ENCODE data around the gene AIFM3. TPM values are rescaled to one million over a fixed set of nuclear protein-coding genes. Genes with fewer than 3 reads are reported as not detected.
"Not testable (repeated sequence)": the region's sequence is repeated elsewhere in the genome, so short reads cannot be mapped to it uniquely, and the experiment has no call there.

The AIFM3 gene
- total RNA-seq, 1 donor from 2014 or later: not detected

- not testable (repeated sequence) for DNase-seq (ENCODE audit: low read depth in 2 of 2)
Measured at GRCh38 chr22:20942203-20942902, 24.7 kb upstream of the AIFM3 start.

GRCh38 chr22:20943104-20943933, 23.7 kb upstream of the AIFM3 start:
- DNase-seq (ENCODE audit: low read depth in 2 of 2): no peak

GRCh38 chr22:20944042-20944441, 23.0 kb upstream of the AIFM3 start:
- no peak for DNase-seq (ENCODE audit: low read depth in 2 of 2)

- DNase-seq (ENCODE audit: low read depth in 2 of 2): no peak
Measured at GRCh38 chr22:20945578-20945934, 21.5 kb upstream of the AIFM3 start.

- DNase-seq (ENCODE audit: low read depth in 2 of 2): peak; percentile 71 to 78
Measured at GRCh38 chr22:20946080-20946986, 20.7 kb upstream of the AIFM3 start.

- no peak for DNase-seq (ENCODE audit: low read depth in 2 of 2)
Measured at GRCh38 chr22:20946991-20947390, 20.1 kb upstream of the AIFM3 start.

- no peak for DNase-seq (ENCODE audit: low read depth in 2 of 2)
Measured at GRCh38 chr22:20948450-20948849, 18.6 kb upstream of the AIFM3 start.

GRCh38 chr22:20948989-20949388, 18.1 kb upstream of the AIFM3 start:
- DNase-seq (ENCODE audit: low read depth in 2 of 2): no peak

GRCh38 chr22:20949698-20950183, 17.3 kb upstream of the AIFM3 start:
- DNase-seq (ENCODE audit: low read depth in 2 of 2): no peak

GRCh38 chr22:20951151-20951931, 15.7 kb upstream of the AIFM3 start:
- DNase-seq (ENCODE audit: low read depth in 2 of 2): no peak

GRCh38 chr22:20951932-20952380, 15.1 kb upstream of the AIFM3 start:
- DNase-seq (ENCODE audit: low read depth in 2 of 2): no peak

- DNase-seq (ENCODE audit: low read depth in 2 of 2): no peak
Measured at GRCh38 chr22:20952544-20953341, 14.3 kb upstream of the AIFM3 start.

GRCh38 chr22:20953342-20953608, 13.8 kb upstream of the AIFM3 start:
- DNase-seq (ENCODE audit: low read depth in 2 of 2): no peak

- no peak for DNase-seq (ENCODE audit: low read depth in 2 of 2)
Measured at GRCh38 chr22:20953668-20954500, 13.2 kb upstream of the AIFM3 start.

GRCh38 chr22:20955548-20955947, 11.5 kb upstream of the AIFM3 start:
- DNase-seq (ENCODE audit: low read depth in 2 of 2): no peak

GRCh38 chr22:20956258-20957101, 10.6 kb upstream of the AIFM3 start:
- peak in 1 of 2 donors; percentile 18 for DNase-seq (ENCODE audit: low read depth in 2 of 2)

- peak in 1 of 2 donors; percentile 18 for DNase-seq (ENCODE audit: low read depth in 2 of 2)
Measured at GRCh38 chr22:20957102-20957682, 9.9 kb upstream of the AIFM3 start.
